ENCODE measurements around the gene SPATA13.

DNA sequence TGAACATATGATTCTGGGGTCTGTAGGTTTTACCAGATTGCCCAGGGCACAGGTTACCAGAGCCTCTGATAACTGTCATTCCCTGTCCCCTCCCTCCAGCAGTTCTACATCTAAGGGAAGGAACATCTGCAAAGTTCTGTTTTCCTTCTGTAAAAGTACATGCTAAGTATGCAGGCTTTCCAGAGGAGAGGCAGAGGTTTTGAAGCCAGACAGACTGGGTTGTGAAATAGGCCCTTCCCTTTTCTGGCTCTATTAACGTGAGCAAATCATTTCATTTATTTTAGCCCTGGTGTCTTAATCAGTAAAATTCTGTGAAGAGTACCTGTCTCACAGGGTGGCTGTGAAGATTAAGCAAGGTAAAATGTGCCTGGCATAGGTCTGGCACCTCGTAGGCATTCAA lies 82.8 kb downstream of the SPATA13 start:
- no peak for TF ChIP-seq GLIS3 (CRISPR knock-in tag; IDR thresholded peaks at IDR 0.05)
- no peak for TF ChIP-seq PPARA (CRISPR knock-in tag; IDR thresholded peaks at IDR 0.05; ENCODE audit: borderline replicate concordance)

Measured in SK-N-SH treated with all-trans-retinoic acid at 6 μM for 48 hours (cell line).